ENCODE data around the gene CDYL. TPM values are rescaled to one million over a fixed set of nuclear protein-coding genes. Genes with fewer than 3 reads are reported as not detected.

CDYL gene
- total RNA-seq, 1 donor from 2014 or later = 74.1 TPM

DNA sequence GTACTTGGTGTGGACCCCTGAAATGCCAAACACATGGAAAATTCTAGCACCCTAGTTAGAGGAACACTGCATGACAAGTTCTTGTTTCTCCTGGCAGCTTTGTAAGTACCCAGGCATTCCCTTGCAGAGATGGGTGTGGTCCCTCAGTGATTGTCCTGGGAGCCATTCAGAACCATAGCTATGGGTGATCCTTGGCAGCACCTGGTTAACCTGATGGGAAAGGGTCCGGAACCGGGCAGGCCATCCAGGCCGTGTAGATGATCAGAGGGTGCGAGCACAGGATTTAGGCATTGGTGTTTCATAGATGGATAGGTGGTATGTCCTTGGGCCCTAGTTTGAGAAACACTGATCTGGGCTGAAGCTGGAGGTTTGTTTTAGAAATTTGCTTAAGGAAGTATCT, 131.9 kb downstream of the CDYL start:
- H3K27ac Mint-ChIP-seq = peak overlapping the region; percentile 50
- peaks cover 39% of the 10 kb centered on the region for H3K4me1 Mint-ChIP-seq (ENCODE audit: unreplicated experiment)
- H3K27me3 Mint-ChIP-seq = no peaks in the 10 kb centered on the region
- H3K36me3 Mint-ChIP-seq = peaks cover 20% of the 10 kb centered on the region
- no peak for DNase-seq (ENCODE audit: extremely low spot score, unreplicated experiment)
- H3K4me3 Mint-ChIP-seq = no peak overlapping the region
- H3K9me3 Mint-ChIP-seq = no peaks in the 10 kb centered on the region
- TF ChIP-seq, protein P1, sequence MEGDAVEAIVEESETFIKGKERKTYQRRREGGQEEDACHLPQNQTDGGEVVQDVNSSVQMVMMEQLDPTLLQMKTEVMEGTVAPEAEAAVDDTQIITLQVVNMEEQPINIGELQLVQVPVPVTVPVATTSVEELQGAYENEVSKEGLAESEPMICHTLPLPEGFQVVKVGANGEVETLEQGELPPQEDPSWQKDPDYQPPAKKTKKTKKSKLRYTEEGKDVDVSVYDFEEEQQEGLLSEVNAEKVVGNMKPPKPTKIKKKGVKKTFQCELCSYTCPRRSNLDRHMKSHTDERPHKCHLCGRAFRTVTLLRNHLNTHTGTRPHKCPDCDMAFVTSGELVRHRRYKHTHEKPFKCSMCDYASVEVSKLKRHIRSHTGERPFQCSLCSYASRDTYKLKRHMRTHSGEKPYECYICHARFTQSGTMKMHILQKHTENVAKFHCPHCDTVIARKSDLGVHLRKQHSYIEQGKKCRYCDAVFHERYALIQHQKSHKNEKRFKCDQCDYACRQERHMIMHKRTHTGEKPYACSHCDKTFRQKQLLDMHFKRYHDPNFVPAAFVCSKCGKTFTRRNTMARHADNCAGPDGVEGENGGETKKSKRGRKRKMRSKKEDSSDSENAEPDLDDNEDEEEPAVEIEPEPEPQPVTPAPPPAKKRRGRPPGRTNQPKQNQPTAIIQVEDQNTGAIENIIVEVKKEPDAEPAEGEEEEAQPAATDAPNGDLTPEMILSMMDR (conservative IDR thresholded peaks at IDR 0.05) = no peak

DNA sequence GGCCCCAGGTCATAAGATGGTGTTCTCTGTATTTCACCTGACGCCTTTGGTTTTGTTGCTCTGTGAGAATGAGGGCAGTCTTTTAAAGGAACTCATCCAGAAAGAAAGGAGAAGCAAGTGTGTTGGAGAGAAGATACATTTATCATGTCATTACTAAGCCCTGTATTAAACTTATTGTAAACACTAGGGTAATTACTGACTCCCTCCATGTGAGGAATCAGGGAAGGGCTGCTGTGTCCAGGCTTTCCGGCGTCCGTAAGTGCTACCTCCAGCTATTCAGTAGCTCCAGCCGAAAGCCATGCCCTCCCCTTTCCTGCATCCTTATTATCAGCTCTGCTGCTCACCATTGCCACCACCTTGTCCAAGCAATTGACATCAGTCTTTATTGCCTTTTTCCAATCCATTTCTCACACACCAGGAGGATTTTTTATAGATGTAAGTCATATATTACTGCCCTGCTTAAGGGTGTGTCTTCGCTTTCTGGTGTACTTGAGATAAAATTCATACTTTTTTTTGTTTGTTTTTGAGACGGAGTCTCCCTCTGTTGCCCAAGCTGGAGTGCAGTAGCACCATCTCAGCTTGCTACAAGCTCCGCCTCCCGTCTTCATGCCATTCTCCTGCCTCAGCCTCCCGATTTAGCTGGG, 133.0 kb downstream of the CDYL start:
- Mint-ChIP-seq H3K27me3 (no peaks in the 10 kb centered on the region), H3K9me3 (no peaks in the 10 kb centered on the region), H3K4me3 (no peak overlapping the region), H3K36me3 (peaks cover 20% of the 10 kb centered on the region), H3K27ac (peak overlapping the region; percentile 40), H3K4me1 (ENCODE audit: unreplicated experiment) (peaks cover 51% of the 10 kb centered on the region)
- TF ChIP-seq, protein P1 (conservative IDR thresholded peaks at IDR 0.05) = no peak
- DNase-seq (ENCODE audit: extremely low spot score, unreplicated experiment) = no peak

DNA sequence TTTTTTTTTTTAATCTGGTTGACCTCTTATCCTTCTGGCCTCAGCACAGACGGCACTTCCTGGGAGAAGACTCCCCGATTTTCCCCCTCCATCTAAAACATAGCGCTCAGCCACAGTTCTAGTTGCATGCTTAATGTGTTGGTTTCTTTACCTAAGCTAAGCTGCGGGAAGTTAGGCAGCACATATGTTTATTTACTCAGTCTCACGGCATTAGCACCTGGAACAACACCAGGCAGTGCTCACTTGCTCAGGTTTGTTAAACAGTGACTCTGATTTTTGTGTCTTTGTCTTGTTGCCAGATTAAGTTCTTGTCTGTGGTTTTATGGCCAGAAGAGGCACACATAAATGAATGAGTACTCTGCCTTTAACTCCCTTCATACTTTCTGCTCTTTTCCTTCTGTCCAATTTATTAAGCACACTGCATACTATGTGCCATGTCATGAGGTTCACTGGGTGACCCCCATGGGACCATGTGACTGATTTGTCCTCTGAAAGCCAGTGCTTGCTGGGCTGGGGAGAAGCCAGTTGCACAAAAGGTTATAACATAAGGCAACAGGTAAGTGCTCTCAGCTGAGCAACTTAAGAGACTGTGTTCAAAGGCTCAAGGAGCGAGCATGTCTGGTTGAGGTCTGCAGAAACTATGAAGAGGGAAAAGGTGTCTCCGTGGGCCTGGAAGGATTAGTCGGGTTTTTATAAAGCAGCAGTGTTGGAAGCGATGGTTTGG, 134.0 kb downstream of the CDYL start:
- Mint-ChIP-seq H3K27ac (peak overlapping the region; percentile 67), H3K9me3 (no peaks in the 10 kb centered on the region), H3K4me1 (ENCODE audit: unreplicated experiment) (peaks cover 61% of the 10 kb centered on the region)

DNA sequence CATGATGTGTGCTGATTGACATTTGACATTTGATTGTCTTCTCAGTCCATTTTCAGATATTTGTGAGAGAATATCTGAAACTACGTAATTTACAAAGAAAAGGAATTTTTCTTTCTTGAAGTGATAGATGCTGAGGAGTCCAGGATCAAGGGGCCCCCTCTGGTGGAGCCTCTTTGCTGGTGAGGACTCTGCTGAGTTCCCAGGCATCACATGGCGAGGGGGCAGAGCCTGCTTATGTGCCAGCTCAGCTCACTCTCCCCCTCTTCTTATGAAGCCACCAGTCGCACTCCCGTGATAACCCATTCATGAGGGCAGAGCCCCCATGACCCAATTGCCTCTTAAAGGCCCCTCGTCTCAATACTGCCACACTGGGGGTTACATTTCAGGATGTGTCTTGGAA, 136.4 kb downstream of the CDYL start:
- DNase-seq (ENCODE audit: extremely low spot score, unreplicated experiment) = no peak
- H3K9me3 Mint-ChIP-seq = no peaks in the 10 kb centered on the region
- H3K4me3 Mint-ChIP-seq = no peak overlapping the region
- TF ChIP-seq, protein P1 (conservative IDR thresholded peaks at IDR 0.05) = no peak
- H3K27me3 Mint-ChIP-seq = no peaks in the 10 kb centered on the region
- H3K4me1 Mint-ChIP-seq (ENCODE audit: unreplicated experiment) = peaks cover 54% of the 10 kb centered on the region
- H3K36me3 Mint-ChIP-seq = peaks cover 32% of the 10 kb centered on the region
- no peak overlapping the region for H3K27ac Mint-ChIP-seq

More for the DNA sequence above, 134.0 kb downstream of the CDYL start:
- DNase-seq (ENCODE audit: extremely low spot score, unreplicated experiment) = no peak
- H3K36me3 Mint-ChIP-seq = peaks cover 21% of the 10 kb centered on the region
- H3K27me3 Mint-ChIP-seq = no peaks in the 10 kb centered on the region
- TF ChIP-seq, protein P1 (conservative IDR thresholded peaks at IDR 0.05) = no peak
- H3K4me3 Mint-ChIP-seq = peak overlapping the region; percentile 5

DNA sequence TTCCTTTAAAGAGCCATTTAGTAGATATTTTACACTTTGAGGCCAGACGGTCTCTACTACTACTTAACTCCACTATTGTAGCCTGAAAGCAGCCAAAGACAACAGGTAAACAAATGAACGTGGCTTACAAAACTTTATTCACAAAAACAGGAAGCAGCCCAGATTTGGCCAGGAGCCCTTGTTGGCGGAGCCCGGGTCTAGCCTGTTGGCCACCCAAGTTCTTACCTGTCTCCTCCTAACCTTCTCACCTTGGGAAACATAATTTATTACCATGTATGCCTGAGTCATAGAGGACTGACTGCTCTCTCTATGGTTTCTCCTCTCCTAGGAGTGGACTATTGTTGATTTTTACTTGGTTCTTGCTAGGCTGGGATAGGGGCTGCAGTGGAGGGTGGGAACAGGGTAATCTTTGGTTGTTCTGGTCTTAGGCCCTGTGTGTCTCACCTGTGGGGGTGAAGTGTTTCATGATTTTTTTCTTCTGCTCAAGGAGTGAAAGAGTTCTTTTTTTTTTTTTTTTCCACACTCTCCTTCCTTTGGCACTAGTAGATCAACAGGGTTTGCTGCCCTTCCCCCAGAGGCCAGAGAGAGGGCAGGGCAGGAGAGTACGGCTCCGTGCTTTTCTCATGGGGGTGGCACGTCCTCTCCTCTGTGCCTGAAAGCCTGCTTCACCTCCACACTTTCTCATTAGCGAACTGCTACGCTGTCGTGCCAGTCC, 137.7 kb downstream of the CDYL start:
- H3K4me3 Mint-ChIP-seq = peak overlapping the region; percentile 58
- peaks cover 47% of the 10 kb centered on the region for H3K4me1 Mint-ChIP-seq (ENCODE audit: unreplicated experiment)
- H3K27me3 Mint-ChIP-seq = no peaks in the 10 kb centered on the region
- H3K36me3 Mint-ChIP-seq = peaks cover 30% of the 10 kb centered on the region
- TF ChIP-seq, protein P1 (conservative IDR thresholded peaks at IDR 0.05) = no peak
- H3K27ac Mint-ChIP-seq = peak overlapping the region; percentile 83
- no peaks in the 10 kb centered on the region for H3K9me3 Mint-ChIP-seq
- no peak for DNase-seq (ENCODE audit: extremely low spot score, unreplicated experiment)

Data from type B pancreatic cell (in vitro differentiated cells).